Activated CD8-positive, alpha-beta memory T cell treated with anti-CD3 and anti-CD28 coated beads for 36 hours (primary cell): Measurements from ENCODE around the gene HSPA12B. TPM values are rescaled to one million over a fixed set of nuclear protein-coding genes. Genes with fewer than 3 reads are reported as not detected.
"Not testable (repeated sequence)": the region's sequence is repeated elsewhere in the genome, so short reads cannot be mapped to it uniquely, and the experiment has no call there.

Source experiments
- CTCF ChIA-PET: fragments of 350-600 bp; sonication (Branson Sonifier 250); formaldehyde crosslinking; loops from one replicate; lab custom pipeline; 2021; ENCODE audit warnings: antibody characterized with exemption; lab: Charles Lee
- POLR2A ChIA-PET: fragments of 350-600 bp; sonication (Branson Sonifier 250); formaldehyde crosslinking; loops from one replicate; lab custom pipeline; 2021; ENCODE audit warnings: antibody characterized with exemption; lab: Charles Lee
- total RNA-seq, 2 experiments: library from RNA; stranded (reverse); gene quantifications; one replicate each; pipeline ENCODE4 v1.2.3, GENCODE V29; 2021

HSPA12B gene
- total RNA-seq, 2 experiments from 2014 or later: not detected

- CTCF ChIA-PET: interaction anchor here (0.6 to 6.1 kb wide), 18 partner anchors 9 to 949 kb away, joined by 3 to 42 read pairs (median 4); partner anchors contain the start of genes ADISSP, AP5S1 and CDC25B
These were observed 54.3 kb downstream of the HSPA12B start, which contains the start of gene CENPB for GRCh38 chr20:3786665-3787323. Gene CENPB, minus strand, starts transcription at chr20:3786740. Its CDS starts 257 bp downstream, at chr20:3786483.

GRCh38 chr20:3787324-3788014 lies 55.0 kb downstream of the HSPA12B start:
- POLR2A ChIA-PET: interaction anchor here (0.6 to 2.4 kb wide), 4 partner anchors 24 to 88 kb away, joined by 4 to 21 read pairs (median 4); partner anchors contain the start of gene AP5S1

More at GRCh38 chr20:3786665-3787323, 54.3 kb downstream of the HSPA12B start, which contains the start of gene CENPB:
- POLR2A ChIA-PET: interaction anchor here (0.5 to 2.4 kb wide), 7 partner anchors 19 to 88 kb away, joined by 3 to 21 read pairs (median 4); partner anchors contain the start of genes ADISSP and AP5S1

GRCh38 chr20:3788685-3789155 lies 56.2 kb downstream of the HSPA12B start:
- CTCF ChIA-PET: interaction anchor here (1.2 to 6.1 kb wide), 4 partner anchors 16 to 31 kb away, joined by 3 to 42 read pairs (median 6); partner anchors contain the start of gene AP5S1
- POLR2A ChIA-PET: interaction anchor here (0.5 to 0.6 kb wide), 2 partner anchors 21 to 109 kb away, joined by 3 read pairs; partner anchors contain the start of gene ADISSP

More at GRCh38 chr20:3787324-3788014, 55.0 kb downstream of the HSPA12B start:
- CTCF ChIA-PET: interaction anchor here (0.6 to 6.1 kb wide), 10 partner anchors 8 to 950 kb away, joined by 3 to 42 read pairs (median 8); partner anchors contain the start of genes ADISSP, AP5S1 and CDC25B

GRCh38 chr20:3789201-3789600 lies 56.7 kb downstream of the HSPA12B start:
- CTCF ChIA-PET: interaction anchor here (1.2 to 6.1 kb wide), 3 partner anchors 16 to 31 kb away, joined by 3 to 42 read pairs (median 3); partner anchors contain the start of gene AP5S1

GRCh38 chr20:3794168-3794567 lies 61.7 kb downstream of the HSPA12B start:
- POLR2A ChIA-PET: not testable (repeated sequence)
- CTCF ChIA-PET: interaction anchor here (3.2 kb wide), 1 partner anchor 26 kb away, joined by 16 read pairs; the partner anchor contains the start of gene AP5S1

More at GRCh38 chr20:3789201-3789600, 56.7 kb downstream of the HSPA12B start:
- POLR2A ChIA-PET: interaction anchor here (0.5 to 0.6 kb wide), 2 partner anchors 22 to 109 kb away, joined by 3 read pairs; partner anchors contain the start of gene ADISSP

- ChIA-PET POLR2A (interaction anchor here (0.7 to 1.7 kb wide), 3 partner anchors 16 to 26 kb away, joined by 4 to 7 read pairs (median 6); partner anchors contain the start of gene AP5S1), CTCF (interaction anchor here (2.1 to 3.2 kb wide), 2 partner anchors 9 to 25 kb away, joined by 12 to 16 read pairs; partner anchors contain the start of genes AP5S1 and CENPB)
These were observed 62.4 kb downstream of the HSPA12B start for GRCh38 chr20:3794701-3795420.

GRCh38 chr20:3795511-3796468 lies 63.3 kb downstream of the HSPA12B start, which contains the start of gene CDC25B:
Gene CDC25B, plus strand, starts transcription at chr20:3796310. Its CDS starts 222 bp downstream, at chr20:3796532.
- POLR2A ChIA-PET: interaction anchor here (0.7 to 1.7 kb wide), 5 partner anchors 15 to 28 kb away, joined by 3 to 7 read pairs (median 6); partner anchors contain the start of genes ADISSP and AP5S1
- CTCF ChIA-PET: interaction anchor here (1.2 to 3.2 kb wide), 4 partner anchors 10 to 28 kb away, joined by 3 to 16 read pairs (median 12); partner anchors contain the start of genes ADISSP, AP5S1 and CENPB

GRCh38 chr20:3796477-3797225 lies 64.2 kb downstream of the HSPA12B start:
- ChIA-PET POLR2A (interaction anchor here (0.7 to 1.7 kb wide), 3 partner anchors 14 to 29 kb away, joined by 3 to 6 read pairs (median 6); partner anchors contain the start of gene ADISSP), CTCF (interaction anchor here (1.2 to 3.2 kb wide), 4 partner anchors 11 to 29 kb away, joined by 3 to 16 read pairs (median 12); partner anchors contain the start of genes ADISSP, AP5S1 and CENPB)

- POLR2A ChIA-PET: interaction anchor here (1.5 kb wide), 1 partner anchor 30 kb away, joined by 6 read pairs; the partner anchor contains the start of gene ADISSP
- CTCF ChIA-PET: interaction anchor here (3.2 kb wide), 1 partner anchor 23 kb away, joined by 16 read pairs; the partner anchor contains the start of gene AP5S1
These were observed 64.7 kb downstream of the HSPA12B start for GRCh38 chr20:3797226-3797545.

- POLR2A ChIA-PET: interaction anchor here (1.5 kb wide), 1 partner anchor 30 kb away, joined by 6 read pairs; the partner anchor contains the start of gene ADISSP
These were observed 65.3 kb downstream of the HSPA12B start for GRCh38 chr20:3797592-3798372.

GRCh38 chr20:3798373-3798768 lies 65.9 kb downstream of the HSPA12B start:
- ChIA-PET POLR2A (no interaction called here), CTCF (no interaction called here)

More at GRCh38 chr20:3797592-3798372, 65.3 kb downstream of the HSPA12B start:
- CTCF ChIA-PET: no interaction called here

- ChIA-PET POLR2A (interaction anchor here (0.5 to 2.1 kb wide), 2 partner anchors 17 to 390 kb away, joined by 3 to 5 read pairs; no protein-coding TSS in a partner anchor), CTCF (interaction anchor here (1.0 to 1.4 kb wide), 2 partner anchors 21 to 22 kb away, joined by 4 to 12 read pairs; partner anchors contain the start of gene AP5S1)
These were observed 66.4 kb downstream of the HSPA12B start for GRCh38 chr20:3798908-3799248.

GRCh38 chr20:3800256-3800877 lies 67.9 kb downstream of the HSPA12B start:
- ChIA-PET CTCF (interaction anchor here (0.6 to 1.5 kb wide), 6 partner anchors 11 to 55 kb away, joined by 3 to 12 read pairs (median 4); partner anchors contain the start of genes AP5S1 and CENPB), POLR2A (interaction anchor here (0.6 to 2.1 kb wide), 2 partner anchors 9 to 15 kb away, joined by 4 to 5 read pairs; no protein-coding TSS in a partner anchor)

GRCh38 chr20:3800878-3801260 lies 68.4 kb downstream of the HSPA12B start:
- CTCF ChIA-PET: interaction anchor here (0.9 to 1.5 kb wide), 4 partner anchors 10 to 242 kb away, joined by 3 to 6 read pairs (median 4); no protein-coding TSS in a partner anchor
- POLR2A ChIA-PET: interaction anchor here (0.6 to 2.1 kb wide), 2 partner anchors 9 to 15 kb away, joined by 4 to 5 read pairs; no protein-coding TSS in a partner anchor
